Peyer's patch (tissue), 4 donors: ENCODE data around the gene RNF13. TPM values are rescaled to one million over a fixed set of nuclear protein-coding genes. Genes with fewer than 3 reads are reported as not detected.

Experiments
- DNase-seq, 3 donors: peaks; one replicate each; pipeline ENCODE4 v3.0.0-alpha.2; 2017 to 2019
- H3K27ac ChIP-seq, 4 donors: fragments of 200-600 bp; sonication (generic); one replicate each; pipeline ENCODE4 v1.5.1; 2016 to 2019
- H3K27me3 ChIP-seq, 2 donors: fragments of 200-600 bp; sonication (generic); one replicate each; pipeline ENCODE4 v1.5.1; 2019
- H3K36me3 ChIP-seq, 3 donors: fragments of 200-600 bp; sonication (generic); one replicate each; pipeline ENCODE4 v1.5.1; 2016 to 2019
- H3K4me1 ChIP-seq, 4 donors: fragments of 200-600 bp; sonication (generic); one replicate each; pipeline ENCODE4 v1.5.1; 2016 to 2019
- H3K4me3 ChIP-seq, 4 donors: fragments of 200-600 bp; sonication (generic); 1 replicate in 3 of 4; 2 replicates in 1 of 4; pipeline ENCODE4 v1.5.1; 2016 to 2019; ENCODE audit warnings: mild to moderate bottlenecking in 1 of 4
- H3K9me3 ChIP-seq, 4 donors: fragments of 200-600 bp; sonication (generic); one replicate each; pipeline ENCODE4 v1.5.1; 2016 to 2019; ENCODE audit warnings: mild to moderate bottlenecking in 1 of 4
- CTCF ChIP-seq, 6 experiments: fragments of 450-650 bp in 4 of 6; fragments of 200-600 bp in 2 of 6; sonication (generic) in 1 of 6; IDR thresholded peaks; one replicate each; pipeline ENCODE4 v1.5.1; 2017 to 2019; ENCODE audit warnings: antibody characterized with exemption in 6 of 6, mild to moderate bottlenecking in 3 of 6, moderate library complexity in 1 of 6
- POLR2A ChIP-seq, 2 donors: fragments of 450-650 bp; IDR thresholded peaks; one replicate each; pipeline ENCODE4 v1.5.1; 2017; ENCODE audit warnings: antibody characterized with exemption in 2 of 2, mild to moderate bottlenecking in 2 of 2, moderate library complexity in 2 of 2
- total RNA-seq, 4 donors: library from RNA; depleted of rRNA; stranded (reverse); fragments of >200 nt; gene quantifications; one replicate each; pipeline ENCODE4 v1.1.0, GENCODE V29; 2016

Gene RNF13
- total RNA-seq, 4 donors from 2014 or later: 35.0 to 74.3 (median 58.1) TPM

GRCh38 chr3:149967086-149967685, 154.2 kb downstream of the RNF13 start:
- Histone ChIP-seq H3K27me3 (no peaks in the 10 kb centered on the region), H3K27ac (no peak overlapping the region), H3K4me1 (peaks cover 0 to 27% (median 5%) of the 10 kb centered on the region in 4 donors), H3K36me3 (no peaks in the 10 kb centered on the region), H3K4me3 (no peak overlapping the region), H3K9me3 (no peaks in the 10 kb centered on the region)
- no peak for TF ChIP-seq POLR2A (IDR thresholded peaks at IDR 0.05)
- peak; percentile 10 to 72 (median 62) for TF ChIP-seq CTCF (IDR thresholded peaks at IDR 0.05)
- DNase-seq: no peak

GRCh38 chr3:149968216-149968615, 155.2 kb downstream of the RNF13 start:
- peaks cover 0 to 30% (median 5%) of the 10 kb centered on the region in 4 donors for H3K4me1 ChIP-seq

GRCh38 chr3:149969110-149969939, 156.3 kb downstream of the RNF13 start:
- Histone ChIP-seq H3K9me3 (no peaks in the 10 kb centered on the region), H3K27ac (peak overlapping the region in 3 of 4 donors; percentile 17 to 91 (median 45)), H3K4me1 (peaks cover 0 to 29% (median 5%) of the 10 kb centered on the region in 4 donors), H3K27me3 (no peaks in the 10 kb centered on the region), H3K36me3 (no peaks in the 10 kb centered on the region), H3K4me3 (peak overlapping the region; percentile 72 to 96 (median 86))
- peak in 1 of 3 donors; percentile 50 for DNase-seq
- no peak for TF ChIP-seq POLR2A (IDR thresholded peaks at IDR 0.05)
- TF ChIP-seq CTCF (IDR thresholded peaks at IDR 0.05): peak in 1 of 6 experiments; percentile 15

More at GRCh38 chr3:149968216-149968615, 155.2 kb downstream of the RNF13 start:
- H3K27me3 ChIP-seq: no peaks in the 10 kb centered on the region
- no peaks in the 10 kb centered on the region for H3K36me3 ChIP-seq
- no peak for DNase-seq
- H3K9me3 ChIP-seq: no peaks in the 10 kb centered on the region
- no peak overlapping the region for H3K27ac ChIP-seq
- no peak overlapping the region for H3K4me3 ChIP-seq
- no peak for TF ChIP-seq CTCF (IDR thresholded peaks at IDR 0.05)
- TF ChIP-seq POLR2A (IDR thresholded peaks at IDR 0.05): no peak

GRCh38 chr3:149969940-149970715, 157.1 kb downstream of the RNF13 start:
- H3K4me3 ChIP-seq: peak overlapping the region; percentile 72 to 96 (median 86)
- peak overlapping the region; percentile 71 to 92 (median 84) for H3K27ac ChIP-seq
- H3K4me1 ChIP-seq: peaks cover 0 to 21% (median 5%) of the 10 kb centered on the region in 4 donors
- H3K27me3 ChIP-seq: no peaks in the 10 kb centered on the region
- no peak for TF ChIP-seq CTCF (IDR thresholded peaks at IDR 0.05)
- no peak for TF ChIP-seq POLR2A (IDR thresholded peaks at IDR 0.05)
- no peaks in the 10 kb centered on the region for H3K36me3 ChIP-seq
- DNase-seq: peak; percentile 65 to 93 (median 86)
- H3K9me3 ChIP-seq: no peaks in the 10 kb centered on the region

GRCh38 chr3:149970716-149971402, 157.8 kb downstream of the RNF13 start, which contains the start of gene PFN2:
TSS of gene PFN2 (minus strand) at chr3:149970895. CDS start at chr3:149970856, 39 bp downstream.
- TF ChIP-seq POLR2A (IDR thresholded peaks at IDR 0.05): peak; percentile 16 to 22
- peak in 1 of 6 experiments; percentile 2 for TF ChIP-seq CTCF (IDR thresholded peaks at IDR 0.05)
- Histone ChIP-seq H3K9me3 (no peaks in the 10 kb centered on the region), H3K27ac (peak within 1 kb of the TSS; percentile 71 to 92 (median 84)), H3K27me3 (no peaks in the 10 kb centered on the region), H3K4me1 (peaks cover 0 to 20% (median 5%) of the 10 kb centered on the region in 4 donors), H3K36me3 (no peaks in the 10 kb centered on the region), H3K4me3 (peak within 1 kb of the TSS; percentile 72 to 96 (median 86))
- DNase-seq: peak; percentile 31 to 83 (median 76)
